Stimulated activated CD4-positive, alpha-beta T cell treated with anti-CD3 and anti-CD28 coated beads, Interleukin-12 subunit alpha, Interleukin-12 subunit beta, amount 100 ng/mL, for 4 hours (primary cell): Measurements from ENCODE around the gene DNAH8.
"Not testable (repeated sequence)": the region's sequence is repeated elsewhere in the genome, so short reads cannot be mapped to it uniquely, and the experiment has no call there.

ENCODE experiments used
- DNase-seq: peaks from one replicate; pipeline ENCODE4 v3.0.0-alpha.2; 2020

Gene DNAH8

GRCh38 chr6:38846844-38847243 is 131.7 kb downstream of the DNAH8 start:
- no peak for DNase-seq

- DNase-seq, result no peak
Observed at GRCh38 chr6:38847497-38847896, 132.4 kb downstream of the DNAH8 start.

GRCh38 chr6:38848760-38849159 is 133.6 kb downstream of the DNAH8 start:
- no peak for DNase-seq

DNA sequence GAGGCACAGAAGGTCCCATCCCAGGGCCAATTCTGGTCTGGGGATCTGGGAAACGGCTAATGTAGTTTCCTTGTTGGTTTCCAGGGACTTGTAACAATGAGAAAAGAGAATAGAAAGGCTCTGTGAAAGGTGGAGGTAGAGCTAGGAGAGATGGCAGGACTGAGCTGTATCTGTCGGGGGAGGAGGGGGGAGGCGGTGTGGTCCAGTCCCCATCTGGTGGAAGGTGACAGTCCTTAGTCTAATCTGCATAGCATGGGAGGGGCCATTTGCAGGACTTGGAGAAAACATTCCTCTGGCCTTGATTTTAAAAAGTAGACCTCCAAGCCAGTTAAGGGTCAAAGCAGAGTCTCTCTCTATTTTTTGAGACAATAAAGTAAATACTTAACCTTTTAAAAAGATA is 137.1 kb downstream of the DNAH8 start:
- DNase-seq, result no peak

GRCh38 chr6:38853236-38853635 is 138.1 kb downstream of the DNAH8 start:
- no peak for DNase-seq

DNA sequence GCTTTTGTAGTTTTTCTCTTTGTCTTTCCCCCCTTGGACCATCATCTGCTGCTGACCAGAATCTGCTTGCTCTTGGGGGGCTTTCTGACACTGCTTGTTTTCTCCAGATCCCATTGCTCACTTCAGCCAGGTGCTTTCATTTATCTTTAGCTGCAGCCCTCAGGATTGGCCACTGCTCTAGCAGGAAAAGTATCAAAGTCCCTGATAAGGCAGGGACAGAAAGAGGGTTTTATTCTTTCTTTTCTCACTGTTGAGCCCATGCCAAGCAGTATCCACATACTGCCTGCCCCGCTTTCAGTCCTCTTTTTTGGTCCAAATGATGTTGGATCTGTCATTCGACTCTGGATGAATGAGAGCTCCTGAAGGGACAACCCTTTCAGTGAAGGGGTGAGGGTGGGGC is 141.4 kb downstream of the DNAH8 start:
- DNase-seq, result no peak

DNA sequence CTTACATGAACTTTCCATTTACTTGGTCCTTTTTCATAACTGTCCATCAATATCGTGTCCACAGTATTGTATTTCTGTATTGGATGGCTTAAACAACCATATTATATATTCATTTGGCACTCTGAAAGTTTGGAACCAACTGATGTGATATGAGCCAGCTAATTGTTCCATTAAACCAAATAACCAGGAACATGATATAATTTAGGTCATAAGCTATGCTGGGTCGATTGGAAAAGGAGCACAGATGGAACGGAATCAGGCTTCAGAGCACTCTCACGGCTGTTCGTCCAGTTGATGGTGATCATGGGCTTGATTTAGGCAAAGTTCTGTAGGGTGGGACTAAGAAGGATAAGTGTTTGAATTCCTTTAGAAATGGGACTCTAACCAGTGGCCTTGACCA is 142.7 kb downstream of the DNAH8 start:
- no peak for DNase-seq

DNA sequence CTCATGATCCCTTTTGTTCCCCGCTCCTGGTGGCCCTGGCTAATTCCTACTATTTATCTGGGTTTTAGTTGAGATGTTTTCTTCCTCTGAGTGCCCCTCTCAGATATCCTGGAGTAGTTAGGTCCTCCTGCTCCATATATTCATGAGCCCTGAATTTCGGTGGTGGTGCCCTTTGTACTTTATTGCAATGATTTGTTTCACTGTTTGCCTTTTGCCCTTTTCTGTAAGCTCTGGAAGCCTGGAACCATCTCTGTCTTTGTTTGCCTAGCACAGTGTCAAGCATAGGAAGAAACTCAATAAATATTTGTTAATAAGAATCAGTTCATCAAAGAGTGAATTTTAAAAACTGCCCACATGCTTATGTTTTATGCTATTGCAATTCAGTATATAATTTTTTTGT is 144.9 kb downstream of the DNAH8 start:
- no peak for DNase-seq

GRCh38 chr6:38861926-38862401 is 146.9 kb downstream of the DNAH8 start:
- DNase-seq, result no peak

GRCh38 chr6:38865521-38866174 is 150.5 kb downstream of the DNAH8 start:
- DNase-seq, result no peak

- DNase-seq, result no peak
Observed at GRCh38 chr6:38867726-38868125, 152.6 kb downstream of the DNAH8 start.

- DNase-seq, result peak; percentile 38
Observed at GRCh38 chr6:38871741-38872568, 156.8 kb downstream of the DNAH8 start.

DNA sequence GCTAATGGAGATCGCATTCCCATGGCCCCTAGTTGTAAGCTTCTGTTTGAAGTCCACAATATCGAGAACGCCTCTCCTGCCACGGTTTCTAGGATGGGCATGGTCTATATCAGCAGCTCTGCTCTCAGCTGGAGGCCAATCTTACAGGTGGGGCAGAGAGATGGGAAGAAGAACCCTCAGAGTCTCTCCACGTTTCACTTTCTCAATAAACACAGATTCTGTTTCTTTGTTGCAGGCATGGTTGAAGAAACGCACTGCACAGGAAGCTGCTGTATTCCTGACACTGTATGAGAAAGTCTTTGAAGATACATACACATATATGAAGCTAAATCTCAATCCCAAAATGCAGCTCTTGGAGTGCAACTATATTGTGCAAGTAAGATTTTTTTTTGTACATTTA is 157.9 kb downstream of the DNAH8 start:
- no peak for DNase-seq

GRCh38 chr6:38873816-38874215 is 158.7 kb downstream of the DNAH8 start:
- DNase-seq, result not testable (repeated sequence)

DNA sequence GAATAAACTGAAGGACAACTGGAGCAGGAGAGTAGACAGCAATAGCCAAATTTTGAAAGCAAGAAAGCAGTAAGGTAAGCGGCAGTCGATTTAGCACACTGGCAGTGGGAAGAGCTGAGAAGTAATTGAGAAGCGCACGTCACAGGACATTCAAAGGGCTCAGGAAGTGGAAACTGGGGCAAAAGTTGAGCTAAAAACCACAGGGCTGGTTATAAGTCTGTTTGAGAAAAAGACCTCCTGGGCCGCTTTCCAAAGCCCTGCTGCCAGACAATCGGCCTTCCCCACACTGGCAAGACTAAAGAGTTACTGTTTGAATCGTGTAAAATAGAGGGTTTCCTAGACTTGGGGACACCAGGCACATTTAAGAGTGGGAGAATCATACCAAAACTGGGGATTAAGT is 161.4 kb downstream of the DNAH8 start:
- DNase-seq, result no peak

DNA sequence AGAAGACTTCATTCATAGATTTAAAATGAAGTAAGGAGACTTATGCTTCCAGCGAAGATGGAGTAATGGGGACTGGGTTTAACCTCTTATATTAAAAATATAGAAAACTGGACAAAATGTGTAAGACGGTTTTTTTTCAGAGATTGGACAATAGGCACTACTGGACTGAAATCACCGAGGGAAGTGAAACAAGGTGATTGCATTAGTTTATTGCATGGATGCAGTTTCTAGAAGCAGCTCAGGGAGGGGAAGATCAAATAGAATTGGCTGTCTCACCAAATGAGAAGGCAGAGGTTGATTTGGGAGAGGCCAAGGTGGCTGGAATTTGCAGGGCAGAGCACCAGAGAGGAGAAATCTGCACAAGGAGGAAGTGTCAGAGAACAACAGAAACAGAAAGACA is 162.6 kb downstream of the DNAH8 start:
- DNase-seq, result no peak

DNA sequence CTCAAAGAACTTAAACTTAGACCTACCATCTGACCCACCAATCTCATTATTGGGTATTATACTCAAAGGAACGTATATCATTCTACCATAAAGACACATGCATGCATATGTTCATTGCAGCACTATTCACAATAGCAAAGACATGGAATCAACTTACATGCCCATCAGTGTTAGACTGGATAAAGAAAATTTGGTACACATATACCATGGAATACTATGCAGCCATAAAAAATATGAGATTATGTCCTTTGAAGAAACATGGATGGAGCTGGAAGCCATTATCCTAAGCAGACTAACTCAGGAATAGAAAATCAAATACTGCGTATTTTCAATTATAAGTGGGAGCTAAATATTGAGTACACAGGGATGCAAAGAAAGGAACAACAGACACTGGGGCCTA is 167.0 kb downstream of the DNAH8 start:
- no peak for DNase-seq

DNA sequence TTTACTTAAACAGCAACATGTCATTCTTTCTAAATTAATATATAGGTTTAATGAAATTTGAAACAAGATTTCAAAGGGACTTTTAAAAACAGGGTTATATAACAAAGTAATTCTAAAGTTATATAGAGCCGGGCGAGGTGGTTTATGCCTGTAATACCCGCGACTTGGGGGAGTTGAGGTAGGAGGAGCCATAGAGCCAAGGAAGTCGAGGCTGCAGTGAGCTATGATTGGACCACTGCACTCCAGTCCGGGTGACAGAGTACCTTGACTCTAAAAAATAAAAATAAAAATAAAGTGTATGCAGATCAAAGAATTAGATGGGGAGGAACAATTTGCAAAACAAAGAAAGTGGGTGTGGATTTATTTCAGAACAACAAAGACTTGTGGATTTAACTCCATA is 182.4 kb downstream of the DNAH8 start:
- no peak for DNase-seq

GRCh38 chr6:38901802-38902522 is 186.9 kb downstream of the DNAH8 start:
- no peak for DNase-seq

DNA sequence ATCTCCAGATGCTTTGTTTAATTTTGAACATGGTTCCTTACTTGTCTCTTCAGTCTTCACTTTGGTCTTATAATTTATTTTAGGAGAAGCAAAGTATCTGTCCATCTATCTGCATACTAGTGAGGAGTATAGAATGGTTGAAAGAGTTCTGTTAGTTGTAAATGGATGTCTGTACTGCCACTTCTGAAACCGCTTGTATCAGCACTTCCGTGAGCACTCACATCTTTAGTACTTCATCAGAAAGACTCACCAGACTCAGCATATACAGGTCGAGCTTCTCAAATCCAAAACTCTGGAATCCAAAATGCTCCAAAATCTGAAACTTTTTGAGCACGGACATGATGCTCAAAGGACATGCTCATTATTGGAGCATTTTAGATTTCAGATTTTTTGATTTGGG is 191.5 kb downstream of the DNAH8 start:
- DNase-seq, result no peak

DNA sequence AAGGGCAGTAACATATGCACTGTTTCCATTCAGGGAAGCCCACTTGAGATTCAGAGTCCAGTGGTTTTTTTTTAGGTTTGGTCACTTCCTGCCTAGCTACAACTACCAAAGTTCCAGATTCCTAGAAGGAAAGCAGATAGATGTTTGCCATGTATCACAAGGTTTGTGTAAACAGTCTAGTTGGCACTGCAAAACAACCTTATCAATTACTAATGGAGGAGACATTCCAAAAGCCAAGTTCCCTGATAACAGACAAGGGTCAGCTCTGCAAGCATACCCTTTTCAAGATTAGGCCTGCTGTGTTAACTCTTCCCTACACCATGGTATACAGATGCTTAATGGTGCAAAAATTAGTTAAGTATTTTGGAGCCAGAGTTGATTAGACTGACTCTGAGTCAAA is 192.2 kb downstream of the DNAH8 start:
- no peak for DNase-seq

- DNase-seq, result no peak
Observed at GRCh38 chr6:38909015-38909730, 194.1 kb downstream of the DNAH8 start.

DNA sequence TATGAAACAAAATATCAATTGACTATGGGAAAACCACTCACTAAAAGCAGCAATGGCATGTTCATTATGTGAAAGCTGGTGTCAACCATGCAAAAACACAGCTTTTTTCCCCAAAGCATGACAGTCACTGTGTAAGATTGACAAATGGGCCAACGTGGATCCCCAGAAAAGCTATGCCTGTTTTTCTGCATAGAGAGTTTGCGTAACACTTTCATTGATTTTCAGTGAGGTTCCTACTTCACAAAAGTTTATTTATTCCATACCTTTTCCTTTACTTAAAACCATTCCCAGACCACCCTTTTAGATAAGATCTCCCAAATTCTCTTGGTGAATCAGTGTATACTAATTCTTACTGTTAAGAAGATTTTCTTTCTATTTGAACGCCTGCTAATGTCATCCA is 195.1 kb downstream of the DNAH8 start:
- no peak for DNase-seq
